IMR-90 (cell line): ENCODE results near the gene CAMK2G. TPM values are rescaled to one million over a fixed set of nuclear protein-coding genes. Genes with fewer than 3 reads are reported as not detected.

Experiments used
- ATAC-seq: fragments of 200-7000 bp; cut with Tn5 transposase; 2 replicates; pipeline ENCODE4 v1.9.1; 2020; ENCODE audit warnings: low read depth, mild to moderate bottlenecking, moderate library complexity
- BruUV-seq: library from RNA; stranded (reverse); fragments of 400-500 nt; replicated peaks from 2 replicates; lab custom pipeline; 2021; lab: Mats Ljungman, UMichigan
- CTCF ChIA-PET: fragments of 300-600 bp; formaldehyde crosslinking; extraction: SDS; loops from one replicate; lab custom pipeline; 2021; ENCODE audit warnings: antibody characterized with exemption; lab: Yijun Ruan, JAX
- POLR2A ChIA-PET: fragments of 300-600 bp; sonication (Branson Sonifier 250); formaldehyde crosslinking; loops from one replicate; lab custom pipeline; 2022; ENCODE audit warnings: antibody characterized with exemption; ENCODE audit not compliant: unreplicated experiment; lab: Charles Lee
- DNase-seq: peaks from one replicate; pipeline ENCODE4 v3.0.0; 2013
- H2AFZ ChIP-seq: replicated peaks from 2 replicates; pipeline ENCODE3; 2013; ENCODE audit warnings: low read length, mild to moderate bottlenecking; ENCODE audit not compliant: poor library complexity
- H2AK5ac ChIP-seq: 2 replicates; pipeline ENCODE4 v1.6.1; 2013; ENCODE audit warnings: low read depth, low read length, inconsistent platforms
- H2AK9ac ChIP-seq: replicated peaks from 2 replicates; pipeline ENCODE3; 2013; ENCODE audit warnings: mild to moderate bottlenecking, low read depth, low read length, moderate library complexity; ENCODE audit not compliant: poor library complexity
- H2BK120ac ChIP-seq: 2 replicates; pipeline ENCODE4 v1.6.1; 2013; ENCODE audit warnings: low read depth, low read length, inconsistent platforms
- H2BK15ac ChIP-seq: 3 replicates; pipeline ENCODE4 v1.6.1; 2013; ENCODE audit warnings: low read depth, low read length, inconsistent platforms
- H2BK20ac ChIP-seq: 2 replicates; pipeline ENCODE4 v1.6.1; 2013; ENCODE audit warnings: low read depth, mild to moderate bottlenecking, inconsistent platforms, low read length, moderate library complexity
- H2BK5ac ChIP-seq: 2 replicates; pipeline ENCODE4 v1.6.1; 2013; ENCODE audit warnings: mild to moderate bottlenecking, low read depth, low read length, inconsistent platforms; ENCODE audit not compliant: poor library complexity, severe bottlenecking
- H3K14ac ChIP-seq: replicated peaks from 2 replicates; pipeline ENCODE4 v1.6.1; 2013; ENCODE audit warnings: low read depth, low read length, inconsistent platforms
- H3K18ac ChIP-seq: 2 replicates; pipeline ENCODE4 v1.6.1; 2013; ENCODE audit warnings: low read depth, low read length, control low read depth
- H3K23ac ChIP-seq: 2 replicates; pipeline ENCODE4 v1.6.1; 2013; ENCODE audit warnings: low read depth, low read length, inconsistent platforms
- H3K27ac ChIP-seq: 2 replicates; pipeline ENCODE4 v1.5.1; 2013; ENCODE audit warnings: mild to moderate bottlenecking, control low read depth, low read length; ENCODE audit not compliant: insufficient read depth
- H3K27me3 ChIP-seq: 2 replicates; pipeline ENCODE4 v1.6.1; 2013; ENCODE audit warnings: low read length; ENCODE audit not compliant: control insufficient read depth, insufficient read depth
- H3K36me3 ChIP-seq: 2 replicates; pipeline ENCODE4 v1.6.1; 2013; ENCODE audit warnings: low read length, mixed read lengths; ENCODE audit not compliant: control insufficient read depth, insufficient read depth
- H3K4ac ChIP-seq: 2 replicates; pipeline ENCODE4 v1.6.1; 2013; ENCODE audit warnings: low read depth, low read length, inconsistent platforms
- H3K4me1 ChIP-seq: 2 replicates; pipeline ENCODE4 v1.6.1; 2013; ENCODE audit warnings: low read length, mixed read lengths; ENCODE audit not compliant: control insufficient read depth, insufficient read depth
- H3K4me2 ChIP-seq: 2 replicates; pipeline ENCODE4 v1.6.1; 2013; ENCODE audit warnings: low read depth, mild to moderate bottlenecking, control low read depth, low read length, moderate library complexity
- H3K4me3 ChIP-seq: 2 replicates; pipeline ENCODE4 v1.5.1; 2013; ENCODE audit warnings: low read depth, mild to moderate bottlenecking, control low read depth, low read length, moderate library complexity; ENCODE audit not compliant: insufficient read depth
- H3K56ac ChIP-seq: 2 replicates; pipeline ENCODE4 v1.6.1; 2013; ENCODE audit warnings: low read length, inconsistent platforms; ENCODE audit not compliant: insufficient read depth; ENCODE audit errors: extremely low read depth
- H3K79me1 ChIP-seq, 2 experiments: 2 replicates each; pipeline ENCODE4 v1.6.1; 2013; ENCODE audit warnings: low read length in 2 of 2, inconsistent platforms in 1 of 2, low read depth in 1 of 2
- H3K9ac ChIP-seq: 2 replicates; pipeline ENCODE4 v1.6.1; 2013; ENCODE audit warnings: low read depth, low read length, control low read depth
- H3K9me1 ChIP-seq: 2 replicates; pipeline ENCODE4 v1.6.1; 2013; ENCODE audit warnings: low read length, inconsistent platforms; ENCODE audit not compliant: insufficient read depth
- H3K9me3 ChIP-seq: 2 replicates; pipeline ENCODE4 v1.6.1; 2013; ENCODE audit warnings: low read length; ENCODE audit not compliant: control insufficient read depth, insufficient read depth
- H4K20me1 ChIP-seq: 2 replicates; pipeline ENCODE4 v1.6.1; 2013; ENCODE audit warnings: low read length, inconsistent platforms; ENCODE audit not compliant: insufficient read depth
- H4K5ac ChIP-seq: 2 replicates; pipeline ENCODE4 v1.6.1; 2013; ENCODE audit warnings: mild to moderate bottlenecking, low read depth, low read length, control low read depth
- H4K8ac ChIP-seq, 2 experiments: 2 replicates each; pipeline ENCODE4 v1.6.1; 2013; ENCODE audit warnings: low read depth in 2 of 2, low read length in 2 of 2, control low read depth in 1 of 2, inconsistent platforms in 1 of 2
- H4K91ac ChIP-seq: 2 replicates; pipeline ENCODE4 v1.6.1; 2013; ENCODE audit warnings: low read depth, low read length, inconsistent platforms; ENCODE audit not compliant: insufficient read depth
- BHLHE40 ChIP-seq: fragments of 150-350 bp; IDR thresholded peaks from 2 replicates; pipeline ENCODE4 v1.6.1; 2016; ENCODE audit warnings: mild to moderate bottlenecking, low read depth, low read length
- CEBPB ChIP-seq: IDR thresholded peaks from 2 replicates; pipeline ENCODE4 v1.6.1; 2012; ENCODE audit warnings: low read depth, low read length, improper control_type of control experiment
- CHD1 ChIP-seq: IDR thresholded peaks from 2 replicates; pipeline ENCODE4 v1.6.1; 2012; ENCODE audit warnings: low read depth, low read length, improper control_type of control experiment
- FOS ChIP-seq: fragments of 150-350 bp; IDR thresholded peaks from 2 replicates; pipeline ENCODE4 v1.6.1; 2016; ENCODE audit warnings: low read depth, low read length
- MAFK ChIP-seq: IDR thresholded peaks from 2 replicates; pipeline ENCODE4 v1.6.1; 2012; ENCODE audit warnings: low read depth, low read length, improper control_type of control experiment
- MAZ ChIP-seq: IDR thresholded peaks from 2 replicates; pipeline ENCODE4 v1.6.1; 2012; ENCODE audit warnings: low read depth, mild to moderate bottlenecking, low read length, improper control_type of control experiment, moderate library complexity, borderline replicate concordance
- MXI1 ChIP-seq: IDR thresholded peaks from 2 replicates; pipeline ENCODE4 v1.6.1; 2012; ENCODE audit warnings: low read depth, mild to moderate bottlenecking, low read length, moderate library complexity, borderline replicate concordance
- NFE2L2 ChIP-seq: fragments of 150-350 bp; IDR thresholded peaks from 2 replicates; pipeline ENCODE4 v1.6.1; 2016; ENCODE audit warnings: low read depth, mild to moderate bottlenecking, low read length
- POLR2A ChIP-seq: IDR thresholded peaks from 2 replicates; pipeline ENCODE4 v1.6.1; 2012; ENCODE audit warnings: mild to moderate bottlenecking, low read depth, low read length
- RAD21 ChIP-seq: IDR thresholded peaks from 2 replicates; pipeline ENCODE4 v1.6.1; 2012; ENCODE audit warnings: low read length, improper control_type of control experiment
- RCOR1 ChIP-seq: IDR thresholded peaks from 2 replicates; pipeline ENCODE4 v1.6.1; 2012; ENCODE audit warnings: mild to moderate bottlenecking, low read length, improper control_type of control experiment; ENCODE audit not compliant: insufficient replicate concordance
- RFX5 ChIP-seq: IDR thresholded peaks from 2 replicates; pipeline ENCODE4 v1.8.0; 2012; ENCODE audit warnings: low read depth, mild to moderate bottlenecking, low read length, moderate library complexity
- SMC3 ChIP-seq: fragments of 150-350 bp; IDR thresholded peaks from 2 replicates; pipeline ENCODE4 v1.6.1; 2016; ENCODE audit warnings: low read depth, mild to moderate bottlenecking, antibody characterized with exemption, low read length, moderate library complexity
- WGBS, 2 experiments: methylation state at CpG; one replicate each; pipeline versions ENCODE4 v1.1.5 to v1.1.7; 2013; ENCODE audit warnings: missing lambda C conversion rate in 2 of 2; ENCODE audit not compliant: insufficient read length in 1 of 2; ENCODE audit errors: extremely low coverage in 2 of 2; 5-methylcytosine and 5-hydroxymethylcytosine counted together
- dilution Hi-C: fragments of 300-500 bp; cut with HindIII; formaldehyde crosslinking; loops from one replicate; pipeline ENCODE4 v1.14.3; 2018; ENCODE audit warnings: low sequenced_read_pairs; ENCODE audit not compliant: unreplicated experiment
- in situ Hi-C: fragments of 300-500 bp; cut with MboI; formaldehyde crosslinking; loops from 3 replicates; pipeline ENCODE4 v1.14.3; 2019; ENCODE audit warnings: low sequenced_read_pairs, inconsistent platforms, mixed read lengths
- intact Hi-C: fragments of 100-400 bp; cut with micrococcal nuclease; formaldehyde crosslinking; loops from 2 replicates; pipeline ENCODE4 v1.10.0; 2022
- polyA plus RNA-seq, 3 experiments: library from polyadenylated mRNA; depleted of rRNA; stranded (reverse); fragments of >200 nt; gene quantifications; 2 replicates each; pipeline ENCODE4 v1.2.3, GENCODE V29; 2012; ENCODE audit warnings: low replicate concordance in 1 of 3
- total RNA-seq: library from RNA; depleted of rRNA; stranded (reverse); fragments of >200 nt; gene quantifications from 2 replicates; pipeline ENCODE4 v1.2.3, GENCODE V29; 2012
- TF ChIP-seq, protein P1 (sequence below): fragments of 150-350 bp; IDR thresholded peaks from 2 replicates; pipeline ENCODE4 v1.6.1; 2017; ENCODE audit warnings: mild to moderate bottlenecking, antibody characterized with exemption, low read length, low read depth
- TF ChIP-seq, protein P2 (sequence below): conservative IDR thresholded peaks from 2 replicates; pipeline ENCODE4 v1.5.1; 2012; ENCODE audit warnings: mild to moderate bottlenecking, low read depth, low read length, improper control_type of control experiment
- TF ChIP-seq, protein P3 (sequence below): fragments of 150-350 bp; IDR thresholded peaks from 2 replicates; pipeline ENCODE4 v1.6.1; 2016; ENCODE audit warnings: low read depth, mild to moderate bottlenecking, low read length, moderate library complexity, borderline replicate concordance

The CAMK2G gene
- total and polyA plus RNA-seq, 2 of the 4 experiments (the other 2 are of a cell fraction) = 20.4 to 25.4 TPM

DNA sequence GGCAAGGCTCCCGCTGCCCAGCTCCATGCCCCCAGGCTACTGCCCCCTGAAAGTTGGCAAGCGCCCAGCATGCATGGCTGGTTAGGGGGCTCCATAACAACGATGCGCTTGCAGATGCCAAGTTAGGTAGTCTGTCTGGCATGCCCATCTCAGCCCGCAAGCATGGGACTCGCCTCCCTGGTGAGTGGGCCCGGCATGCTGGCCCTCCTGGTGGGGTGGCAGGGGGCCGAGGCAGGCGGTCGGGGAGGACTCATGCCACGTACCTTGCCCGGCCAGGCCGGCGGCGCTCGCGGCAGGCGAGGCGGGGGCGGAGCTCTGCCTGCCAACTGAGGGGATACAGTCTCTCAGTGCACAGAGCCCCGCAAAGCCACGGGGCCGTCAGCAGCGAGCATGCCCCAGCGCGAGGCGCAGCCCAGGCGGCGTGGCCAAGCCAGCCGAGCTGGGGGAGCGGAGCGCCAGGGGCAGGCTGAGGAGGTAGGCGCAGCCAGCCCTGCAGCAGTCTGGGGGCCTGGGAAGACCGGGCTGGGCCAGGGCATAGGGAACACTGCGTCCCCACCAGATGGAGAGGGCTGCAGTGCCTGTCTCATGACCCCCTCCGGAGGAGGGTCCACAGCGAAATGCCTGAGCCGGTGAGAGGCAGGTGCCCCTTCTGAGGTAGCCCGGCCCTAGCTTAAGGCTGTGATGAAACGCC is 34.9 kb downstream of the CAMK2G start:
- Histone ChIP-seq H2AK5ac (no peak overlapping the region), H4K8ac (no peak overlapping the region), H4K20me1 (0 out of 2 replicates have a peak, but pooled peaks cover 3% of the 10 kb centered on the region), H4K5ac (no peak overlapping the region), H3K4ac (no peak overlapping the region), H3K9me3 (no peaks in the 10 kb centered on the region), H3K9ac (no peak overlapping the region), H4K91ac (no peak overlapping the region), H3K18ac (no peak overlapping the region), H2BK5ac (no peak overlapping the region), H3K4me3 (no peak overlapping the region), H3K79me1 (peaks cover 0 to 18% of the 10 kb centered on the region in 2 experiments; a peak in 3 of 4 replicates), H2BK20ac (no peak overlapping the region), H2BK120ac (no peak overlapping the region), H2BK15ac (no peak overlapping the region), H3K4me2 (no peak overlapping the region), H2AK9ac (no peak overlapping the region), H3K27me3 (no peaks in the 10 kb centered on the region), H3K56ac (no peak overlapping the region), H3K4me1 (peaks cover 15% of the 10 kb centered on the region), H2AFZ (no peak overlapping the region), H3K23ac (no peak overlapping the region), H3K14ac (no peak overlapping the region), H3K9me1 (peaks cover 27% of the 10 kb centered on the region; the same call in 1 of the 2 replicates), H3K27ac (no peak overlapping the region), H3K36me3 (peaks cover 32% of the 10 kb centered on the region; the same call in 1 of the 2 replicates)
- no peak for DNase-seq
- ChIA-PET POLR2A (no interaction called here), CTCF (no interaction called here)
- in situ Hi-C loops = no loop called here
- ATAC-seq = no peak
- WGBS, 2 experiments = 99% methylated on average over 21 of the region's 40 CpGs; no CpG with 5 or more reads in 1 of the 2 experiments
- dilution Hi-C loops = no loop called here
- TF ChIP-seq, protein P1, sequence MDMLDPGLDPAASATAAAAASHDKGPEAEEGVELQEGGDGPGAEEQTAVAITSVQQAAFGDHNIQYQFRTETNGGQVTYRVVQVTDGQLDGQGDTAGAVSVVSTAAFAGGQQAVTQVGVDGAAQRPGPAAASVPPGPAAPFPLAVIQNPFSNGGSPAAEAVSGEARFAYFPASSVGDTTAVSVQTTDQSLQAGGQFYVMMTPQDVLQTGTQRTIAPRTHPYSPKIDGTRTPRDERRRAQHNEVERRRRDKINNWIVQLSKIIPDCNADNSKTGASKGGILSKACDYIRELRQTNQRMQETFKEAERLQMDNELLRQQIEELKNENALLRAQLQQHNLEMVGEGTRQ = no peak
- TF ChIP-seq SMC3 = no peak
- no peak for TF ChIP-seq MAZ
- TF ChIP-seq RAD21 = no peak
- no peak for TF ChIP-seq CHD1
- TF ChIP-seq RCOR1 = no peak
- no peak for TF ChIP-seq POLR2A
- TF ChIP-seq BHLHE40 = no peak
- no peak for TF ChIP-seq CEBPB
- TF ChIP-seq, protein P2, sequence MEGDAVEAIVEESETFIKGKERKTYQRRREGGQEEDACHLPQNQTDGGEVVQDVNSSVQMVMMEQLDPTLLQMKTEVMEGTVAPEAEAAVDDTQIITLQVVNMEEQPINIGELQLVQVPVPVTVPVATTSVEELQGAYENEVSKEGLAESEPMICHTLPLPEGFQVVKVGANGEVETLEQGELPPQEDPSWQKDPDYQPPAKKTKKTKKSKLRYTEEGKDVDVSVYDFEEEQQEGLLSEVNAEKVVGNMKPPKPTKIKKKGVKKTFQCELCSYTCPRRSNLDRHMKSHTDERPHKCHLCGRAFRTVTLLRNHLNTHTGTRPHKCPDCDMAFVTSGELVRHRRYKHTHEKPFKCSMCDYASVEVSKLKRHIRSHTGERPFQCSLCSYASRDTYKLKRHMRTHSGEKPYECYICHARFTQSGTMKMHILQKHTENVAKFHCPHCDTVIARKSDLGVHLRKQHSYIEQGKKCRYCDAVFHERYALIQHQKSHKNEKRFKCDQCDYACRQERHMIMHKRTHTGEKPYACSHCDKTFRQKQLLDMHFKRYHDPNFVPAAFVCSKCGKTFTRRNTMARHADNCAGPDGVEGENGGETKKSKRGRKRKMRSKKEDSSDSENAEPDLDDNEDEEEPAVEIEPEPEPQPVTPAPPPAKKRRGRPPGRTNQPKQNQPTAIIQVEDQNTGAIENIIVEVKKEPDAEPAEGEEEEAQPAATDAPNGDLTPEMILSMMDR = no peak
- TF ChIP-seq FOS = no peak
- no peak for TF ChIP-seq MAFK
- no peak for TF ChIP-seq RFX5
- TF ChIP-seq, protein P3, sequence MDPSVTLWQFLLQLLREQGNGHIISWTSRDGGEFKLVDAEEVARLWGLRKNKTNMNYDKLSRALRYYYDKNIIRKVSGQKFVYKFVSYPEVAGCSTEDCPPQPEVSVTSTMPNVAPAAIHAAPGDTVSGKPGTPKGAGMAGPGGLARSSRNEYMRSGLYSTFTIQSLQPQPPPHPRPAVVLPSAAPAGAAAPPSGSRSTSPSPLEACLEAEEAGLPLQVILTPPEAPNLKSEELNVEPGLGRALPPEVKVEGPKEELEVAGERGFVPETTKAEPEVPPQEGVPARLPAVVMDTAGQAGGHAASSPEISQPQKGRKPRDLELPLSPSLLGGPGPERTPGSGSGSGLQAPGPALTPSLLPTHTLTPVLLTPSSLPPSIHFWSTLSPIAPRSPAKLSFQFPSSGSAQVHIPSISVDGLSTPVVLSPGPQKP = no peak
- TF ChIP-seq MXI1 = no peak
- no peak for TF ChIP-seq NFE2L2
- intact Hi-C loops = no loop called here
- BruUV-seq = no TSS peak
